ENCODE measurements around the gene SPAM1. TPM values are rescaled to one million over a fixed set of nuclear protein-coding genes. Genes with fewer than 3 reads are reported as not detected.

SPAM1 gene
- total RNA-seq, 1 donor from 2014 or later: not detected

- no peaks in the 10 kb centered on the region for H3K36me3 ChIP-seq
- H3K27me3 ChIP-seq: no peaks in the 10 kb centered on the region
- Mint-ChIP-seq H3K36me3 (no peaks in the 10 kb centered on the region), H3K9me3 (no peaks in the 10 kb centered on the region), H3K4me1 (no peaks in the 10 kb centered on the region), H3K27ac (no peak overlapping the region), H3K27me3 (ENCODE audit: insufficient read depth, low read depth) (no peaks in the 10 kb centered on the region), H3K4me3 (no peak overlapping the region)
- no peaks in the 10 kb centered on the region for H3K4me1 ChIP-seq
- H3K4me2 ChIP-seq: no peak overlapping the region
- no peaks in the 10 kb centered on the region for H3K79me2 ChIP-seq (ENCODE audit: low read depth)
- no peak overlapping the region for H3K9ac ChIP-seq
- H3K27ac ChIP-seq: no peak overlapping the region
- H2AFZ ChIP-seq (replicated peaks): no peak overlapping the region
- H3K9me3 ChIP-seq (ENCODE audit: low read depth): no peaks in the 10 kb centered on the region
- TF ChIP-seq EZH2 (IDR thresholded peaks at IDR 0.05) (no peak), EZH2phosphoT487 (IDR thresholded peaks at IDR 0.05) (no peak), CTCF (IDR thresholded peaks at IDR 0.05) (no peak)
- no peaks in the 10 kb centered on the region for H3F3A ChIP-seq (ENCODE audit: low read depth)
- H4K20me1 ChIP-seq (ENCODE audit: low read depth): no peaks in the 10 kb centered on the region
- no peak for DNase-seq (ENCODE audit: low spot score)
- H3K4me3 ChIP-seq: no peak overlapping the region
These were observed 7.2 kb upstream of the SPAM1 start for GRCh38 chr7:123917878-123918277.

GRCh38 chr7:123918309-123918708 is 6.7 kb upstream of the SPAM1 start:
- H3K4me3 Mint-ChIP-seq: no peak overlapping the region

GRCh38 chr7:123923599-123923998 is 1.4 kb upstream of the SPAM1 start:
- no peak for DNase-seq (ENCODE audit: low spot score)
- Histone ChIP-seq H3K9ac (no peak overlapping the region), H3K27me3 (no peaks in the 10 kb centered on the region), H3K9me3 (ENCODE audit: low read depth) (no peaks in the 10 kb centered on the region), H2AFZ (replicated peaks) (no peak overlapping the region), H3K4me3 (no peak overlapping the region), H3K4me2 (no peak overlapping the region), H3K79me2 (ENCODE audit: low read depth) (no peaks in the 10 kb centered on the region), H3K27ac (no peak overlapping the region), H3K4me1 (peaks cover 2% of the 10 kb centered on the region), H3F3A (ENCODE audit: low read depth) (no peaks in the 10 kb centered on the region), H4K20me1 (ENCODE audit: low read depth) (no peaks in the 10 kb centered on the region), H3K36me3 (no peaks in the 10 kb centered on the region)
- Mint-ChIP-seq H3K4me1 (no peaks in the 10 kb centered on the region), H3K4me3 (no peak overlapping the region), H3K27me3 (ENCODE audit: insufficient read depth, low read depth) (no peaks in the 10 kb centered on the region), H3K9me3 (no peaks in the 10 kb centered on the region), H3K27ac (no peak overlapping the region), H3K36me3 (no peaks in the 10 kb centered on the region)
- TF ChIP-seq CTCF (IDR thresholded peaks at IDR 0.05): no peak
- no peak for TF ChIP-seq EZH2 (IDR thresholded peaks at IDR 0.05)
- TF ChIP-seq EZH2phosphoT487 (IDR thresholded peaks at IDR 0.05): no peak

More at GRCh38 chr7:123918309-123918708, 6.7 kb upstream of the SPAM1 start:
- no peaks in the 10 kb centered on the region for H3K36me3 ChIP-seq
- H3K27ac Mint-ChIP-seq: no peak overlapping the region
- H3F3A ChIP-seq (ENCODE audit: low read depth): no peaks in the 10 kb centered on the region
- no peak overlapping the region for H3K27ac ChIP-seq
- no peaks in the 10 kb centered on the region for H3K79me2 ChIP-seq (ENCODE audit: low read depth)
- no peak for DNase-seq (ENCODE audit: low spot score)
- H3K4me1 ChIP-seq: no peaks in the 10 kb centered on the region
- TF ChIP-seq EZH2phosphoT487 (IDR thresholded peaks at IDR 0.05): no peak
- TF ChIP-seq CTCF (IDR thresholded peaks at IDR 0.05): no peak
- no peak for TF ChIP-seq EZH2 (IDR thresholded peaks at IDR 0.05)
- H3K27me3 Mint-ChIP-seq (ENCODE audit: insufficient read depth, low read depth): no peaks in the 10 kb centered on the region
- H3K9me3 ChIP-seq (ENCODE audit: low read depth): no peaks in the 10 kb centered on the region
- H3K4me3 ChIP-seq: no peak overlapping the region
- no peaks in the 10 kb centered on the region for H3K36me3 Mint-ChIP-seq
- no peak overlapping the region for H3K4me2 ChIP-seq
- H3K9ac ChIP-seq: no peak overlapping the region
- H3K27me3 ChIP-seq: no peaks in the 10 kb centered on the region
- no peaks in the 10 kb centered on the region for H4K20me1 ChIP-seq (ENCODE audit: low read depth)
- H3K9me3 Mint-ChIP-seq: no peaks in the 10 kb centered on the region
- no peaks in the 10 kb centered on the region for H3K4me1 Mint-ChIP-seq
- H2AFZ ChIP-seq (replicated peaks): no peak overlapping the region
